HG03060 (cell line): Measurements from ENCODE around the gene PARP1.

ENCODE experiments used
- ATAC-seq: cut with Tn5 transposase; IDR thresholded peaks from one replicate; pipeline ENCODE4 v1.9.1; 2021; ENCODE audit warnings: low read depth, moderate number of reproducible peaks; ENCODE audit not compliant: unreplicated experiment

Gene PARP1

DNA sequence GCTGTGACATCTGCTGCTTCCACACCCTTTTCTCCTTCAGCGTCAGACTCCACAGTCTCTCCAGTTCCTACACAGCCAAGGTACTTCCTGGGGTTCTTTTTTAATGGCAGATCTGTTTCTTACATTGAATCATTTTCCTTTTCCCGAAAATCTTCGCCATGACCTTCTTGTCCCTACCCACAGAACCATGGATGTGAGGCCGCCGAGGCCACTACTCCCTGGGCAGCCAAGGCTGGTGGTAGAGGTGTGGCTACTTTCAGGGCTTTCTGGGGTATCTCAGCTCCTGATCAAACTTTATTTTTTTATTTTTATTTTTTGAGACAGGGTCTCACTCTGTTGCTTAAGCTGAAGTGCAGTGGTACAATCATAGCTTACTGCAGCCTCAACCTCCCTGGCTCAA is 89.4 kb downstream of the PARP1 start:
- no peak for ATAC-seq

DNA sequence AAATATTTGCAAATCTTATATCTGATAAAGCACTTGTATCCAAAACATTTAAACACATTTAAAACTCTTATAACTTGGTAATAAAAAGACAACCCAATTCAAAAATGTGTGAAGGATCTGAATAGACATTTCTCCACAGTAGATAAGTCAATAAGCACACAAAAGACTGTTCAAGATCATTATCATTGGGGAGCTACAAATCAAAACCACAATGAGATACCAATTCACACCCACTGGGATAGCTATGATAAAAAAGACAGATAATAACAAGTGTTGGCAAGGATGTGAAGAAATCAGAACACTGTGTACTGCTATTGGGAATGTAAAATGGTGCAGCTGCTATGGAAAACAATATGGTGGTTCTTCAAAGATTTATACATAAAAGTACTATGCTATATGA is 93.8 kb downstream of the PARP1 start:
- ATAC-seq: no peak

DNA sequence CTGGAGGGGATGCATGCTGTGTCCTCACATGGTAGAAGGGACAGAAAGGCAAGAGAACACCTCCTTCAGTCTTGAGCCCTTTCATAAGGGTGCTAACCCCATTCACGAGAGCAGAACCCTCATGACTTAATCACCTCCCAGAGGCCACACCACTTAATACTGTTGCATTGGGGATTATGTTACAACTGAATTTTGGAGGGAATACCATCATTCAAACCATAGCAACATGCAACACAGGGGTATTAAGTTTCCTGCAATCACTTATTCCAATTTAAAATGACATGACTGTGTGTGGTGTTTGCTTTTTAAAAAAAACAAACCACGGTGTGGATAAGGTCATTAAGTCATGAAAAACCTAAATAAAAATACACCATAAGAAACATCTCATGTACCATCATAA is 95.8 kb downstream of the PARP1 start:
- no peak for ATAC-seq

DNA sequence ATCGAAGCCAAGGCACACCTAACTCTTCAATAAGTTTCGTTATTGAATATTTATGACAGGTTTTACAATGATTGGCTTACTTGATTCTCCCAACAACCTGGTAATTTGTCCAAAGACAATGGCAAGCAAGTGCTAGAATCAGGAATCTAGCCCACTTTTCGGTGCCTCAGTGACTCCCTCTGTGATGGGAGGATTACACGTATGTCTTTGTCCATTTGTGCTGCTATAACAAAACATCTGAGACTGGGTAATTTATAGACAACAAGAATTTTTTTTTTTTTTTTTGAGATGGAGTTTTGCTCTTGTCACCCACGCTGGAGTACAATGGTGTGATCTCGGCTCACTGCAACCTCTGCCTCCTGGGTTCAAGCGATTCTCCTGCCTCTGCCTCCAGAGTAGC is 96.5 kb downstream of the PARP1 start:
- no peak for ATAC-seq
